HepG2 (cell line): ENCODE results near the gene ANTXR1. TPM values are rescaled to one million over a fixed set of nuclear protein-coding genes. Genes with fewer than 3 reads are reported as not detected.
A peak's percentile ranks its signal among the peaks of the same experiment; 100 is the strongest.

Experiments
- IRF2 ChIP-seq: IDR thresholded peaks from 2 replicates; pipeline ENCODE4 v1.6.1; 2018; ENCODE audit warnings: missing genetic modification reagents, missing compliant biosample characterization
- KLF16 ChIP-seq, 2 experiments: sonication (generic) in 1 of 2; formaldehyde crosslinking in 1 of 2; IDR thresholded peaks; 2 replicates each; pipeline versions ENCODE4 v1.6.1 to v1.8.0; 2016 to 2023; ENCODE audit warnings: missing genetic modification reagents in 2 of 2, missing compliant biosample characterization in 1 of 2
- MBD4 ChIP-seq: IDR thresholded peaks from 2 replicates; pipeline ENCODE4 v1.6.1; 2012; ENCODE audit warnings: low read length, inconsistent platforms, borderline replicate concordance
- SNAPC5 ChIP-seq: sonication (generic); formaldehyde crosslinking; IDR thresholded peaks from 2 replicates; pipeline ENCODE4 v1.8.1; 2023; ENCODE audit warnings: mild to moderate bottlenecking, missing genetic modification reagents, borderline replicate concordance
- SRY ChIP-seq: sonication (generic); formaldehyde crosslinking; IDR thresholded peaks from 2 replicates; pipeline ENCODE4 v1.8.0; 2022; ENCODE audit warnings: mild to moderate bottlenecking, missing genetic modification reagents
- SUZ12 ChIP-seq: fragments of 150-350 bp; IDR thresholded peaks from 2 replicates; pipeline ENCODE4 v1.6.1; 2014; ENCODE audit warnings: low read depth, low read length
- TBX2 ChIP-seq: sonication (generic); formaldehyde crosslinking; IDR thresholded peaks from 2 replicates; pipeline ENCODE4 v1.5.0; 2020; ENCODE audit warnings: missing genetic modification reagents, mild to moderate bottlenecking, borderline replicate concordance
- USF2 ChIP-seq, 2 experiments: sonication (generic) in 1 of 2; formaldehyde crosslinking in 1 of 2; IDR thresholded peaks; 2 replicates each; pipeline versions ENCODE4 v1.5.1 to v1.6.1; 2011 to 2020; ENCODE audit warnings: borderline replicate concordance in 1 of 2, low read depth in 1 of 2, low read length in 1 of 2, mild to moderate bottlenecking in 1 of 2, missing genetic modification reagents in 1 of 2, moderate library complexity in 1 of 2
- ZNF552 ChIP-seq: sonication (generic); formaldehyde crosslinking; IDR thresholded peaks from 2 replicates; pipeline ENCODE4 v1.9.0; 2022; ENCODE audit warnings: missing genetic modification reagents, mild to moderate bottlenecking, borderline replicate concordance
- ZNF839 ChIP-seq: sonication (generic); formaldehyde crosslinking; IDR thresholded peaks from 2 replicates; pipeline ENCODE4 v1.4.0; 2020; ENCODE audit warnings: missing genetic modification reagents, mild to moderate bottlenecking, borderline replicate concordance
- ZXDC ChIP-seq: sonication (generic); formaldehyde crosslinking; IDR thresholded peaks from 2 replicates; pipeline ENCODE4 v1.5.0; 2020; ENCODE audit warnings: mild to moderate bottlenecking, missing genetic modification reagents
- polyA plus RNA-seq, 8 experiments: library from polyadenylated mRNA; depleted of rRNA in 3 of 8; stranded (reverse) in 7 of 8; unstranded in 1 of 8; fragments of >200 nt; fragmentation: Illumina TruSeq in 4 of 8; extraction: Trizol in 4 of 8; gene quantifications; 2 replicates each; pipeline versions ENCODE4 v1.2.1 to v1.2.3, GENCODE V29; 2011 to 2016; ENCODE audit warnings: low read depth in 4 of 8, missing spikeins in 1 of 8, mixed read lengths in 1 of 8; ENCODE audit not compliant: insufficient read depth in 1 of 8
- total RNA-seq, 5 experiments: library from RNA; depleted of rRNA; stranded (reverse); fragments of >200 nt; fragmentation: Illumina TruSeq; extraction: Trizol; gene quantifications; 2 replicates each; pipeline ENCODE4 v1.2.3, GENCODE V29; 2016; ENCODE audit warnings: low read depth in 1 of 5
- TF ChIP-seq, protein P1 (sequence below): sonication (generic); formaldehyde crosslinking; IDR thresholded peaks from 2 replicates; pipeline ENCODE4 v1.5.1; 2020; ENCODE audit warnings: mild to moderate bottlenecking, missing genetic modification reagents, moderate library complexity

The ANTXR1 gene
- total and polyA plus RNA-seq, 2 of the 13 experiments (the other 11 are each of a cell fraction or from before 2014, with no cell fraction given): 4.5 to 12.7 TPM

DNA sequence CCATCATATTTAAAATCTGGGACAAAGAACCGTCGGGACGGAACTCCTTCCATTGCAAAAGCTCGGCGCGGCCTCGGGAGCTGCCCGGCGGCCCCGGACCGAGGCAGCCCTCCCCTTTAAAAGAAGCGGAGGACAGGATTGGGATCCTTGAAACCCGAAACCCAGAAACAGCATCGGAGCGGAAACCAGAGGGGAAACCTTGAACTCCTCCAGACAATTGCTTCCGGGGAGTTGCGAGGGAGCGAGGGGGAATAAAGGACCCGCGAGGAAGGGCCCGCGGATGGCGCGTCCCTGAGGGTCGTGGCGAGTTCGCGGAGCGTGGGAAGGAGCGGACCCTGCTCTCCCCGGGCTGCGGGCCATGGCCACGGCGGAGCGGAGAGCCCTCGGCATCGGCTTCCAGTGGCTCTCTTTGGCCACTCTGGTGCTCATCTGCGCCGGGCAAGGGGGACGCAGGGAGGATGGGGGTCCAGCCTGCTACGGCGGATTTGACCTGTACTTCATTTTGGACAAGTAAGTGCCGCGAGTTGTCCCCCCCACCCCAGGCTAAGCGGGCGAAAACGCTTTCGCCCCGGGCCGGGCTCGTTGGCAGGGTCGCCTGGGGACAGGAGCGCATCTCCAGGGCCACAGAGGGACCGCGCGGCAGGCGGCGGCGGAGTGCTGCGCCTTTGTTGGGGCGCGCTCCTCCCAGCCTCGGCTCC lies at the start of gene ANTXR1 (continued):
- TF ChIP-seq, protein P1, sequence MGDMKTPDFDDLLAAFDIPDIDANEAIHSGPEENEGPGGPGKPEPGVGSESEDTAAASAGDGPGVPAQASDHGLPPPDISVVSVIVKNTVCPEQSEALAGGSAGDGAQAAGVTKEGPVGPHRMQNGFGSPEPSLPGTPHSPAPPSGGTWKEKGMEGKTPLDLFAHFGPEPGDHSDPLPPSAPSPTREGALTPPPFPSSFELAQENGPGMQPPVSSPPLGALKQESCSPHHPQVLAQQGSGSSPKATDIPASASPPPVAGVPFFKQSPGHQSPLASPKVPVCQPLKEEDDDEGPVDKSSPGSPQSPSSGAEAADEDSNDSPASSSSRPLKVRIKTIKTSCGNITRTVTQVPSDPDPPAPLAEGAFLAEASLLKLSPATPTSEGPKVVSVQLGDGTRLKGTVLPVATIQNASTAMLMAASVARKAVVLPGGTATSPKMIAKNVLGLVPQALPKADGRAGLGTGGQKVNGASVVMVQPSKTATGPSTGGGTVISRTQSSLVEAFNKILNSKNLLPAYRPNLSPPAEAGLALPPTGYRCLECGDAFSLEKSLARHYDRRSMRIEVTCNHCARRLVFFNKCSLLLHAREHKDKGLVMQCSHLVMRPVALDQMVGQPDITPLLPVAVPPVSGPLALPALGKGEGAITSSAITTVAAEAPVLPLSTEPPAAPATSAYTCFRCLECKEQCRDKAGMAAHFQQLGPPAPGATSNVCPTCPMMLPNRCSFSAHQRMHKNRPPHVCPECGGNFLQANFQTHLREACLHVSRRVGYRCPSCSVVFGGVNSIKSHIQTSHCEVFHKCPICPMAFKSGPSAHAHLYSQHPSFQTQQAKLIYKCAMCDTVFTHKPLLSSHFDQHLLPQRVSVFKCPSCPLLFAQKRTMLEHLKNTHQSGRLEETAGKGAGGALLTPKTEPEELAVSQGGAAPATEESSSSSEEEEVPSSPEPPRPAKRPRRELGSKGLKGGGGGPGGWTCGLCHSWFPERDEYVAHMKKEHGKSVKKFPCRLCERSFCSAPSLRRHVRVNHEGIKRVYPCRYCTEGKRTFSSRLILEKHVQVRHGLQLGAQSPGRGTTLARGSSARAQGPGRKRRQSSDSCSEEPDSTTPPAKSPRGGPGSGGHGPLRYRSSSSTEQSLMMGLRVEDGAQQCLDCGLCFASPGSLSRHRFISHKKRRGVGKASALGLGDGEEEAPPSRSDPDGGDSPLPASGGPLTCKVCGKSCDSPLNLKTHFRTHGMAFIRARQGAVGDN (CRISPR knock-in tag): peak; percentile 84
- TF ChIP-seq ZNF552 (CRISPR knock-in tag): no peak
- TF ChIP-seq TBX2 (CRISPR knock-in tag): peak; percentile 44; the same call in 1 of the 2 replicates
- peak in 1 of 2 experiments; percentile 20; a peak in 1 of 4 replicates for TF ChIP-seq KLF16 (CRISPR knock-in tag; IDR thresholded peaks at IDR 0.05)
- TF ChIP-seq ZNF839 (CRISPR knock-in tag): 0 out of 2 replicates have a peak, but pooled peaks have one; percentile 12
- no peak for TF ChIP-seq SRY (CRISPR knock-in tag)
- TF ChIP-seq SNAPC5 (CRISPR knock-in tag): no peak
- TF ChIP-seq SUZ12: no peak
- no peak for TF ChIP-seq USF2 (IDR thresholded peaks at IDR 0.05; ENCODE audit: low read depth, low read length)
- no peak for TF ChIP-seq USF2 (CRISPR knock-in tag; IDR thresholded peaks at IDR 0.05; ENCODE audit: borderline replicate concordance)
- TF ChIP-seq IRF2 (CRISPR knock-in tag): no peak
- TF ChIP-seq MBD4: no peak
- TF ChIP-seq ZXDC (CRISPR knock-in tag): 0 out of 2 replicates have a peak, but pooled peaks have one; percentile 43
